IgD-negative memory B cell (primary cell): ENCODE data around the gene SCNN1A. TPM values are rescaled to one million over a fixed set of nuclear protein-coding genes. Genes with fewer than 3 reads are reported as not detected.
"Not testable (repeated sequence)": the region's sequence is repeated elsewhere in the genome, so short reads cannot be mapped to it uniquely, and the experiment has no call there.

Source experiments
- H3K27ac Mint-ChIP-seq, 3 donors: one replicate each; pipeline ENCODE4 v1.8.0; 2020 to 2022; ENCODE audit warnings: mild to moderate bottlenecking in 3 of 3, mixed read lengths in 3 of 3, moderate library complexity in 1 of 3
- H3K27me3 Mint-ChIP-seq: one replicate; pipeline ENCODE4 v1.8.0; 2021; ENCODE audit warnings: mixed read lengths
- H3K36me3 Mint-ChIP-seq: one replicate; pipeline ENCODE4 v1.8.0; 2020; ENCODE audit warnings: mild to moderate bottlenecking, mixed read lengths
- H3K4me1 Mint-ChIP-seq, 3 donors: one replicate each; pipeline ENCODE4 v1.8.0; 2020 to 2022; ENCODE audit warnings: mixed read lengths in 3 of 3, mild to moderate bottlenecking in 1 of 3
- H3K4me3 Mint-ChIP-seq, 4 donors: one replicate each; pipeline ENCODE4 v1.8.0; 2020 to 2022; ENCODE audit warnings: mild to moderate bottlenecking in 4 of 4, mixed read lengths in 4 of 4, moderate library complexity in 3 of 4
- H3K9me3 Mint-ChIP-seq, 3 donors: one replicate each; pipeline ENCODE4 v1.8.0; 2020 to 2021; ENCODE audit warnings: mixed read lengths in 3 of 3, mild to moderate bottlenecking in 1 of 3
- polyA plus RNA-seq: library from polyadenylated mRNA; unstranded; fragments of 300-500 nt; fragmentation: Illumina TruSeq; gene quantifications from one replicate; pipeline ENCODE4 v1.2.3, GENCODE V29; 2021

Gene SCNN1A
- polyA plus RNA-seq, 1 donor from 2014 or later: not detected

DNA sequence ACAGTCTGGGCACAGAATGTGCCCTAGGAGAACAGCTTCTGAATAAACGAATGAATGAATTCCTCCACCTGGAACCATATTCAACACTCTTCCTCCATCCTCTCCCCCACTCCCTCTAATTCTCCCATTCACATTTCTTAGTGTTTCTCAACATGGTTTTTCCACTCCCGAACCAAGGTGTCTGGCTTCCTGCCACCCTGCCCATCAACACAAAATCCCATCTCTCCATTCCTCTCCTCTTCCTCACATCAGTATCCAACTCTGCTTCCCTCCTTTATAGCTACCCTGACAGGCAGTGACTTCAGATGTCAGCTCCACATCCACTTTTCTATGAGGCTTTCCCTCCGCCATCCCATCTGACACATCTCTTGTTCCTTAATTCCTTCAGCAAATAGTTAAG is 36.4 kb downstream of the SCNN1A start:
- H3K4me1 Mint-ChIP-seq: peaks cover 8 to 26% (median 11%) of the 10 kb centered on the region in 3 donors
- H3K9me3 Mint-ChIP-seq: no peaks in the 10 kb centered on the region
- peaks cover 56% of the 10 kb centered on the region for H3K27me3 Mint-ChIP-seq
- no peaks in the 10 kb centered on the region for H3K36me3 Mint-ChIP-seq
- no peak overlapping the region for H3K27ac Mint-ChIP-seq
- no peak overlapping the region for H3K4me3 Mint-ChIP-seq

DNA sequence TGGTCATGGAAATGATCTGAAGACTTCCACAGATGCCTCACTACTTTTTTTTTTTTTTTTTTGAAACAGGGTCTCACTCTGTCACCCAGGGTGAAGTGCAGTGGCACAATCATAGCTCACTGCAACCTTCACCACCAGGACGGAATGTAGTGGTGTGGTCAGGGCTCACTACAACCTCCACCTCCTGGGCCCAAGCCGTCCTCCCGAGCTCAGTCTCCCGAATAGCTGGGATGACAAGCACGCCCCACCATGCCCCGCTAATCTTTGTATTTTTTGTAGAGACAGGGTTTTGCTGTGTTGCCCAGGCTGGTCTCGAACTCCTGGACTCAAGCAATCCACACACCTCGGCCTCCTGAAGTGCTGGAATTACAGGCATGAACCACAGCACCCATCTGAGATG is 36.8 kb downstream of the SCNN1A start:
- H3K36me3 Mint-ChIP-seq, H3K9me3 Mint-ChIP-seq, H3K4me3 Mint-ChIP-seq, H3K27ac Mint-ChIP-seq: not testable (repeated sequence)
- Mint-ChIP-seq H3K4me1 (peaks cover 10 to 26% (median 11%) of the 10 kb centered on the region in 3 donors), H3K27me3 (peaks cover 56% of the 10 kb centered on the region)

GRCh38 chr12:6337958-6338433 is 37.4 kb downstream of the SCNN1A start:
- Mint-ChIP-seq H3K27me3 (peaks cover 56% of the 10 kb centered on the region), H3K27ac (no peak overlapping the region), H3K4me3 (no peak overlapping the region), H3K36me3 (no peaks in the 10 kb centered on the region), H3K4me1 (peaks cover 11 to 26% (median 11%) of the 10 kb centered on the region in 3 donors), H3K9me3 (no peaks in the 10 kb centered on the region)

- Mint-ChIP-seq H3K4me3 (peak overlapping the region in 2 of 4 donors; percentile 75 to 87), H3K27me3 (peaks cover 55% of the 10 kb centered on the region), H3K36me3 (no peaks in the 10 kb centered on the region), H3K27ac (peak overlapping the region in 1 of 3 donors; percentile 36), H3K9me3 (no peaks in the 10 kb centered on the region), H3K4me1 (peaks cover 11 to 24% (median 14%) of the 10 kb centered on the region in 3 donors)
These were observed 38.2 kb downstream of the SCNN1A start for GRCh38 chr12:6336889-6337853.

- peak overlapping the region in 1 of 3 donors; percentile 36 for H3K27ac Mint-ChIP-seq
- H3K36me3 Mint-ChIP-seq: no peaks in the 10 kb centered on the region
- peak overlapping the region in 2 of 4 donors; percentile 83 to 87 for H3K4me3 Mint-ChIP-seq
- H3K9me3 Mint-ChIP-seq: no peaks in the 10 kb centered on the region
- peaks cover 51% of the 10 kb centered on the region for H3K27me3 Mint-ChIP-seq
- peaks cover 11 to 26% (median 14%) of the 10 kb centered on the region in 3 donors for H3K4me1 Mint-ChIP-seq
These were observed 39.1 kb downstream of the SCNN1A start for GRCh38 chr12:6336079-6336888.

DNA sequence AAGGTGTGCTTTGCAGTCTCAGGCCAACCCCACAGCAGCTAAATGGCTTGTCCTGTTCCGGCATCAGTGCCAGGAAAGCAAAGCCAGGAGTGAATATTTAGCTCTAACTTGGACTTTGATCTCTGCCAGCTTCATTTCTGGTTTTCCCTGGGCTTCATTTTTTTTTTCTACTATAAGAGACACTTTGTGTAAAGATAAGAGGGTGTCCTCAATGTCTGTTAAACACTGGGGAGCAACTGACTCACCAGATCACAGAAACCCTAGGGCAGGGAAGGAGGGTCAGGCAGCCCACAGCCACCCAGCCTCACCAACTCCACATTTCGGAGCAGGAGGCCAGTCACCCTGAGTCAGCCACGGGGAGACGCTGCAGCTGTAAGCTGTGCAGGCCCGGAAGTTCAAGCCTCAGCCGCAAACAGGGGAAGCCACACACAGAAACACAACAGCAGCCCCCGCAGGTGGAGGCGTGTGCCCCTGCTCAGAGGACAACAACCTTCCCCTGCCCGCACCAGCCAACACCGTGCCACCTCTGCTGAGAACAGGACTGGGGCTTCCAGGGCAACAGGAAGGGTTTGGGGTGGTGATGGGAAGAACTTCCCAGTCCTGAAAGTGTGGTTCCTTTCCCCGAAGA is 39.8 kb downstream of the SCNN1A start:
- peaks cover 52% of the 10 kb centered on the region for H3K27me3 Mint-ChIP-seq
- no peaks in the 10 kb centered on the region for H3K9me3 Mint-ChIP-seq
- H3K36me3 Mint-ChIP-seq: no peaks in the 10 kb centered on the region
- no peak overlapping the region for H3K27ac Mint-ChIP-seq
- H3K4me1 Mint-ChIP-seq: peaks cover 11 to 30% (median 16%) of the 10 kb centered on the region in 3 donors
- H3K4me3 Mint-ChIP-seq: peak overlapping the region in 3 of 4 donors; percentile 51 to 87 (median 83)

DNA sequence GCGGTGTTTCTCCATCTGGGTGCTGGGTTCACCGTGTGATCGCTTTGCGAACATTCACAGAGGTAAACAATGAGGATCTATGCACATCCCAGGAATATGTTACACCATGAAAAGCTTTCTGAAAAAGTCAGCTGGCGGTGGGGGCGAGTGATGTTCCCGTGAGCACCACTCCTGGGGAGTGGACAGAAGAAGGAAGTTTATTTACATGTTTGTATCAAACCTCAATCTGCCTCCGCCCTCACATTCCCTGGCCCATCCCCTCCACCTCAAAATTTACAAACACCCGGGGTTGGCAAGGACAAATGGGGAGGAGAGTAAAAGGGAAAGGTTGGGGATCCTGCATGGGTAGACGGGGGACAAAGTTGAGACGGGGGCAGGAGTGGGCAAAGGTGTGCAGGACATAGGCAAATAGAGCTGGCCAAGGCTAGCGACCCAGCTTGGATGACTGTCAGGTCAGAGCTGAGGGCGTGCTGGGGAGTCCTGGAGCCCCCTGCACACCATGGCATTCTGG is 40.4 kb downstream of the SCNN1A start:
- Mint-ChIP-seq H3K4me1 (peaks cover 16 to 35% (median 22%) of the 10 kb centered on the region in 3 donors), H3K27me3 (peaks cover 52% of the 10 kb centered on the region), H3K9me3 (no peaks in the 10 kb centered on the region), H3K36me3 (no peaks in the 10 kb centered on the region), H3K27ac (peak overlapping the region in 1 of 3 donors; percentile 19), H3K4me3 (peak overlapping the region in 1 of 4 donors; percentile 87)

DNA sequence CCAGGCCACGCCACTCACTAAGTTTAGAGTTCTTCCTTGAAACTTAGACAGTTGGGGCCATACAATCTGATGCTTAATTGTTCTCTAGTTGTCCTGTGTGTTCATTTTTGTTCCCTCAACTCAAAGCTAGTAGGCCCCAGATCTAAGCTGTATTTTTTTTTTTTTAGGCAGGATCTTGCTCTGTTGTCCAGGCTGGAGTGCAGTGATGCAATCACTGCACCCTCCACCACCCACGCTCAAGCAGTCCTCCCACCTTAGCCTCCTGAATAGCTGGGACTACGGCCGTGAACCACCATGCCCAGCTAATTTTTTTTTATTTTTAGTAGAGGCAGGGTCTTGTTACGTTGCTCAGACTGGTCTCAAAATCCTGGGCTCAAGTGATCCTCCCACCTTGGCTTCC is 41.0 kb downstream of the SCNN1A start:
- H3K27me3 Mint-ChIP-seq: peaks cover 52% of the 10 kb centered on the region
- H3K9me3 Mint-ChIP-seq: no peaks in the 10 kb centered on the region
- H3K36me3 Mint-ChIP-seq: no peaks in the 10 kb centered on the region
- H3K4me1 Mint-ChIP-seq: peaks cover 18 to 38% (median 23%) of the 10 kb centered on the region in 3 donors
- peak overlapping the region in 1 of 3 donors; percentile 94 for H3K27ac Mint-ChIP-seq
- H3K4me3 Mint-ChIP-seq: no peak overlapping the region

DNA sequence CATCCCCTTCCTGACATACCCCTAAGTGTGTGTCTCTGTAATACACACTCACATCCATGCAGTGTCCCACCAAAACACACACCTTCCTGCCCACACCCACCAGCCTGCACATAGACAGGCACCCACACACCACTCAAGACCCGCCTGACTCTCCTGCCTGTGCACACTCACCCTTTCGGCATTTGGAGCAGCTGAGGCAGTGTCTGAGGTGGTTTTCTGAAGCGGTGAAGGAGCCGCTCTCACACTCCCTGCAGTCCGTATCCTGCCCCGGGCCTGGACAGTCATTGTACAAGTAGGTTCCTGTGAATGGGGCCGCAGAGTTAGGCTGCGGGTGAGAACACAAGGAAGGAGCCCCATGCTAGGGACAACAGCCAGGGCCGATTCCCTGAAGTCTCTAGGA is 41.8 kb downstream of the SCNN1A start:
- H3K27ac Mint-ChIP-seq: peak overlapping the region in 1 of 3 donors; percentile 94
- H3K36me3 Mint-ChIP-seq: no peaks in the 10 kb centered on the region
- peak overlapping the region in 2 of 4 donors; percentile 17 to 78 for H3K4me3 Mint-ChIP-seq
- H3K9me3 Mint-ChIP-seq: no peaks in the 10 kb centered on the region
- peaks cover 56% of the 10 kb centered on the region for H3K27me3 Mint-ChIP-seq
- peaks cover 18 to 38% (median 23%) of the 10 kb centered on the region in 3 donors for H3K4me1 Mint-ChIP-seq

DNA sequence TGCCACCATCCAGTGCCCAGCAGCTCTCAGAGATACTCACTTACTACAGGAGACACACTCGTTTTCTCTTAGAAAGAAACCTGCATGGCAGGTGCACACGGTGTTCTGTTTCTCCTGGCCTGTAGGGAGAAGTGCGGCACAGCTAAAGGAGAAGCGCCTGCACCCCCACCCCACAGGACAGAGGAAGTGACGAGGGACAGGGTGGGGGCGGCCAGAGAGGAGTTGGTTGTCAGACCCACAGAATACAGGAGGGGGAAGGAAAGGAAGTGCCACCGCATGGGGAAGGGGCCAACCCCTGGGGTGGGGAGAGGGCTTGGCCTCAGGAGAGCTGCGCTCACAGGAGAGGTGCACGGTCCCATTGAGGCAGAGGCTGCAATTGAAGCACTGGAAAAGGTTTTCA is 42.3 kb downstream of the SCNN1A start:
- H3K9me3 Mint-ChIP-seq: no peaks in the 10 kb centered on the region
- peaks cover 18 to 38% (median 23%) of the 10 kb centered on the region in 3 donors for H3K4me1 Mint-ChIP-seq
- H3K27ac Mint-ChIP-seq: peak overlapping the region in 2 of 3 donors; percentile 13 to 94
- H3K36me3 Mint-ChIP-seq: no peaks in the 10 kb centered on the region
- no peak overlapping the region for H3K4me3 Mint-ChIP-seq
- peaks cover 59% of the 10 kb centered on the region for H3K27me3 Mint-ChIP-seq

GRCh38 chr12:6332459-6332858 is 42.9 kb downstream of the SCNN1A start:
- Mint-ChIP-seq H3K27ac (peak overlapping the region in 1 of 3 donors; percentile 13), H3K9me3 (no peaks in the 10 kb centered on the region), H3K4me1 (peaks cover 16 to 37% (median 23%) of the 10 kb centered on the region in 3 donors), H3K4me3 (peak overlapping the region in 1 of 4 donors; percentile 37), H3K36me3 (no peaks in the 10 kb centered on the region), H3K27me3 (peaks cover 60% of the 10 kb centered on the region)

- H3K4me1 Mint-ChIP-seq: peaks cover 12 to 28% (median 22%) of the 10 kb centered on the region in 3 donors
These were observed 44.2 kb downstream of the SCNN1A start for GRCh38 chr12:6330999-6331714.

DNA sequence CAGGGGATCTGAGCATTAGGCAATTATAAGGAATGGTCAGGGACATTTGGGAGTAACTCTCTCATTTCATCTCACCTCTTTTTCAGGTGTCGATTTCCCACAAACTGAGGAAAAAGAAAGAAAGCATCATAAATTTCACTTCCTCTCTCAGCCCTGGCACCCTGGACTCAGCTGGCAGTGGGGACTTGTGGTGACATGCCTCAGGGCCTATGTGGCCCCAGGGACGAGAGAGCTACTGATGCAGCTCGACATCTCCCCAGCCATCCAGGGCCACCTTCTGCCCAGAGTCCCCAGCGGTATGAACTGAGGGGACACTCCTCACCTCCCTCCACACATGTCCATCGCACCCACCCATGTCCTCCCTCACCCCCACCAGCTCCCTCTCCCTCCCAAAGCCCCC is 45.2 kb downstream of the SCNN1A start:
- Mint-ChIP-seq H3K4me3 (peak overlapping the region in 3 of 4 donors; percentile 21 to 81 (median 60)), H3K36me3 (no peaks in the 10 kb centered on the region), H3K27me3 (peaks cover 57% of the 10 kb centered on the region), H3K4me1 (peaks cover 7 to 19% (median 16%) of the 10 kb centered on the region in 3 donors), H3K9me3 (no peaks in the 10 kb centered on the region), H3K27ac (peak overlapping the region; percentile 35 to 82 (median 53))

More at GRCh38 chr12:6330999-6331714, 44.2 kb downstream of the SCNN1A start:
- Mint-ChIP-seq H3K9me3 (no peaks in the 10 kb centered on the region), H3K36me3 (no peaks in the 10 kb centered on the region), H3K27ac (no peak overlapping the region), H3K27me3 (peaks cover 60% of the 10 kb centered on the region), H3K4me3 (peak overlapping the region in 2 of 4 donors; percentile 28 to 60)
